K562 (cell line): Measurements from ENCODE around the gene EGFL6. TPM values are rescaled to one million over a fixed set of nuclear protein-coding genes. Genes with fewer than 3 reads are reported as not detected.
A peak's percentile ranks its signal among the peaks of the same experiment; 100 is the strongest.

Experiments used
- ATF6 ChIP-seq: sonication (generic); formaldehyde crosslinking; IDR thresholded peaks from 2 replicates; pipeline ENCODE4 v1.4.0; 2020; ENCODE audit warnings: mild to moderate bottlenecking, missing genetic modification reagents
- CAMTA2 ChIP-seq: fragments of 250-450 bp; sonication (Bioruptor Pico); conservative IDR thresholded peaks from 2 replicates; pipeline ENCODE4 v1.5.1; 2022
- NBN ChIP-seq: fragments of 450-650 bp; IDR thresholded peaks from 2 replicates; pipeline ENCODE4 v1.6.1; 2016; ENCODE audit warnings: low read depth, mild to moderate bottlenecking
- NR2C1 ChIP-seq, 2 experiments: fragments of 450-650 bp; IDR thresholded peaks; 2 replicates each; pipeline ENCODE4 v1.6.1; 2017; ENCODE audit warnings: mild to moderate bottlenecking in 2 of 2, antibody characterized with exemption in 1 of 2, inconsistent platforms in 1 of 2, missing compliant biosample characterization in 1 of 2, missing genetic modification characterization in 1 of 2
- RERE ChIP-seq: sonication (generic); formaldehyde crosslinking; IDR thresholded peaks from 2 replicates; pipeline ENCODE4 v1.8.0; 2023; ENCODE audit warnings: missing genetic modification reagents, mild to moderate bottlenecking, borderline replicate concordance
- THRA ChIP-seq: fragments of 450-650 bp; IDR thresholded peaks from 2 replicates; pipeline ENCODE4 v1.6.1; 2017; ENCODE audit warnings: mild to moderate bottlenecking, moderate library complexity
- ZNF277 ChIP-seq: fragments of 250-450 bp; sonication (Bioruptor Pico); IDR thresholded peaks from 2 replicates; pipeline ENCODE4 v1.8.0; 2022; ENCODE audit warnings: inconsistent platforms, mild to moderate bottlenecking, moderate library complexity, borderline replicate concordance
- ZNF3 ChIP-seq: fragments of 250-450 bp; sonication (Bioruptor Pico); IDR thresholded peaks from 2 replicates; pipeline ENCODE4 v1.5.0; 2021; ENCODE audit warnings: mild to moderate bottlenecking, moderate library complexity
- ZNF584 ChIP-seq: fragments of 200-800 bp; sonication (Bioruptor generic); IDR thresholded peaks from 2 replicates; pipeline ENCODE4 v1.6.1; 2016; ENCODE audit warnings: low read depth, mild to moderate bottlenecking, missing genetic modification characterization, missing compliant biosample characterization
- ZNF609 ChIP-seq: sonication (generic); formaldehyde crosslinking; IDR thresholded peaks from 2 replicates; pipeline ENCODE4 v1.8.1; 2023; ENCODE audit warnings: missing genetic modification reagents, mild to moderate bottlenecking, borderline replicate concordance
- ZNF644 ChIP-seq: fragments of 200-800 bp; sonication (Bioruptor generic); IDR thresholded peaks from 2 replicates; pipeline ENCODE4 v1.6.1; 2016; ENCODE audit warnings: low read depth, missing genetic modification characterization, missing compliant biosample characterization
- ZNF780A ChIP-seq: fragments of 250-450 bp; sonication (Bioruptor Pico); IDR thresholded peaks from 2 replicates; pipeline ENCODE4 v1.5.0; 2021; ENCODE audit warnings: mild to moderate bottlenecking
- polyA plus RNA-seq, 8 experiments: library from polyadenylated mRNA; depleted of rRNA in 4 of 8; stranded (reverse) in 5 of 8; unstranded in 3 of 8; fragments of >200 nt; fragmentation: Nextera tagmentation in 2 of 8; fragmentation: Illumina TruSeq in 1 of 8; extraction: Ambion mirVana in 2 of 8; extraction: Trizol in 1 of 8; gene quantifications; 2 replicates each; pipeline versions ENCODE4 v1.2.1 to v1.2.3, GENCODE V29; 2011 to 2014; ENCODE audit warnings: inconsistent platforms in 1 of 8, missing spikeins in 1 of 8
- total RNA-seq, 7 experiments: library from RNA; depleted of rRNA in 6 of 7; stranded (reverse); fragments of >200 nt in 6 of 7; fragmentation: Illumina TruSeq in 2 of 7; extraction: Trizol in 2 of 7; gene quantifications; 2 replicates each; pipeline versions ENCODE4 v1.2.1 to v1.2.3, GENCODE V29; 2011 to 2021; ENCODE audit warnings: low replicate concordance in 1 of 7

The EGFL6 gene
- total and polyA plus RNA-seq, 9 of the 15 experiments (the other 6 are each of a cell fraction or from before 2014, with no cell fraction given): 0.01 TPM; not detected in 8

- no peak for TF ChIP-seq THRA
- TF ChIP-seq NR2C1 (IDR thresholded peaks at IDR 0.05): no peak
- peak; percentile 63 for TF ChIP-seq NR2C1 (tag; IDR thresholded peaks at IDR 0.05)
- peak; percentile 81; the same call in 1 of the 2 replicates for TF ChIP-seq ZNF644 (tag)
- no peak for TF ChIP-seq ZNF277 (CRISPR knock-in tag)
- peak; percentile 88 for TF ChIP-seq NBN
- TF ChIP-seq RERE (CRISPR knock-in tag): no peak
- no peak for TF ChIP-seq ATF6 (CRISPR knock-in tag)
- no peak for TF ChIP-seq CAMTA2 (CRISPR knock-in tag)
- TF ChIP-seq ZNF609: no peak
- no peak for TF ChIP-seq ZNF780A (CRISPR knock-in tag)
- TF ChIP-seq ZNF3 (CRISPR knock-in tag): no peak
- no peak for TF ChIP-seq ZNF584 (CRISPR knock-in tag)
Measured at GRCh38 chrX:13647709-13648212, 78.4 kb downstream of the EGFL6 start (continued).
